ENCODE measurements around the gene PRSS12.

PRSS12 gene

GRCh38 chr4:118325431-118325830 lies 27.4 kb downstream of the PRSS12 start:
- no peak for DNase-seq (ENCODE audit: low spot score)
- TF ChIP-seq CTCF (IDR thresholded peaks at IDR 0.05; ENCODE audit: extremely low read depth, missing control alignments), result no peak

- TF ChIP-seq CTCF (IDR thresholded peaks at IDR 0.05; ENCODE audit: extremely low read depth, missing control alignments), result no peak
- DNase-seq (ENCODE audit: low spot score), result no peak
Measured at GRCh38 chr4:118322831-118323502, 29.8 kb downstream of the PRSS12 start.

- DNase-seq (ENCODE audit: low spot score), result no peak
Measured at GRCh38 chr4:118318931-118319330, 33.9 kb downstream of the PRSS12 start.

GRCh38 chr4:118317691-118318090 lies 35.1 kb downstream of the PRSS12 start:
- TF ChIP-seq CTCF (IDR thresholded peaks at IDR 0.05; ENCODE audit: extremely low read depth, missing control alignments), result no peak
- DNase-seq (ENCODE audit: low spot score), result no peak

More at GRCh38 chr4:118318931-118319330, 33.9 kb downstream of the PRSS12 start:
- TF ChIP-seq CTCF (IDR thresholded peaks at IDR 0.05; ENCODE audit: extremely low read depth, missing control alignments), result no peak

- DNase-seq (ENCODE audit: low spot score), result no peak
- no peak for TF ChIP-seq CTCF (IDR thresholded peaks at IDR 0.05; ENCODE audit: extremely low read depth, missing control alignments)
Measured at GRCh38 chr4:118314221-118314620, 38.6 kb downstream of the PRSS12 start.

- no peak for DNase-seq (ENCODE audit: low spot score)
- no peak for TF ChIP-seq CTCF (IDR thresholded peaks at IDR 0.05; ENCODE audit: extremely low read depth, missing control alignments)
Measured at GRCh38 chr4:118313098-118313497, 39.7 kb downstream of the PRSS12 start.

GRCh38 chr4:118308306-118309030 lies 44.3 kb downstream of the PRSS12 start:
- no peak for TF ChIP-seq CTCF (IDR thresholded peaks at IDR 0.05; ENCODE audit: extremely low read depth, missing control alignments)
- no peak for DNase-seq (ENCODE audit: low spot score)

Data from GM20000 (cell line).